Upper lobe of left lung (tissue), 4 donors: ENCODE measurements around the gene NXF3.

ENCODE experiments used
- POLR2A ChIP-seq, 4 donors: fragments of 450-650 bp; IDR thresholded peaks; one replicate each; pipeline ENCODE4 v1.5.1; 2016 to 2017; ENCODE audit warnings: antibody characterized with exemption in 4 of 4, mild to moderate bottlenecking in 2 of 4
- POLR2AphosphoS5 ChIP-seq, 2 donors: sonication (generic); formaldehyde crosslinking; IDR thresholded peaks; one replicate each; pipeline ENCODE4 v1.5.1; 2017; ENCODE audit warnings: antibody characterized with exemption in 2 of 2

GRCh38 chrX:103101299-103102042, 8.5 kb upstream of the NXF3 start:
- no peak for TF ChIP-seq POLR2AphosphoS5 (IDR thresholded peaks at IDR 0.05)
- no peak for TF ChIP-seq POLR2A (IDR thresholded peaks at IDR 0.05)
